Cerebellar nuclear complex (tissue), 1 donor: Measurements from ENCODE around the gene TGFBR1.

Experiments
- DNase-seq, 2 experiments: peaks; one replicate each; lab custom pipeline; 2025; lab: John Stamatoyannopoulos, UW

Gene TGFBR1

GRCh38 chr9:99107421-99107820 lies 2.5 kb downstream of the TGFBR1 start:
- DNase-seq = no peak

DNA sequence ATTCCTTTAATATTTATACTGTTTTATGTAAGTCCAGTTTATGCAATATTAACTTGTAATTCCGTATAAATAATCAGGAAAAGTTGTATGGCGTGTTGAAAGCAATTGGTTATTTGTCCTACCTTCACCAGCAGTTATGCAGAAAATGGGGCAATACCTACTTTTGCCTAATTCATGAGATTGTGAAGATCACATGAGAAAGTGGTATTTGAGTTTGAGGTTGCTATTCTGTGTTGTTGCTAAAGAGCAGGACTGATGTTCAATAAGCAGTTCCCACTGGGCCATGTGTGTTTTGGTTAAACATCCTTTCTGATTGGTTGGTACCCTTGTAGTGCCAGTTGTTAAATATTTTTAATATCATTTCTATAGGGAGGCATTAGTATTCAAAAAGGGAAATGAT lies 3.2 kb downstream of the TGFBR1 start:
- no peak for DNase-seq

- DNase-seq = peak in 1 of 2 experiments; percentile 44
Observed at GRCh38 chr9:99109522-99109921, 4.6 kb downstream of the TGFBR1 start.

DNA sequence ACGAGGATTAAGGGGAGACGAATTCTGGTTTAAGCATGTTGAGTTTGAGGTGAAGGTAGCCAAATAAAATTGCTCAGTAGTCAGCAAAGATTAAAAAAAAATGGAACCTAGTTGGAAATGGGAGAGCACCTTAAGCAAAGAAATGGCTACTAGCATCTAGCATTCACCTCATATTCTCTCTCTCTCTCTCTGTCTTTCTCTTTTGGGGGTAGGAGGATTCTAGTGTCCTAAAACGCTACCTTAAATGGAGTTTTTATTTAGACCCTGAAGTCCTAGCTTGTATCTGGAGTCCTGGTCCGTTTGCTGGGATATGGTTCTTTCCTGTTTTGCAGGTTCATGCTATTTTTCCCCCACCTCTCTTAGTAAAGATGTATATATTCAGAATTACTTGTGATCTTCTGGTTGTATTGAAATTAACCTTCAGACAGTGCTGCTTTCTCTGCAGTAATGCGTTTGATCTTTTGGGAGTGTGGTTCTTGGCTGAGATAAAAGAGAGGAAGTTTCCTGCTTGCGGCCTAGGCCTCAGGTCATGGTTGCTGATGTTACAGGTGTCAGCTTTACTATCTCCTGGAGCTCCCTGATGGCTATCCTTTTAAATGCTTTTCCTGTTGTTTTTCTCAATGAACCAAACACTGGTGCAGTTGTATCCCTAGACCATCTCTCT lies 8.0 kb downstream of the TGFBR1 start:
- DNase-seq = no peak

GRCh38 chr9:99113414-99114048 lies 8.6 kb downstream of the TGFBR1 start:
- no peak for DNase-seq

GRCh38 chr9:99114049-99114440 lies 9.1 kb downstream of the TGFBR1 start:
- DNase-seq = no peak

- no peak for DNase-seq
Observed at GRCh38 chr9:99114846-99115500, 10.1 kb downstream of the TGFBR1 start.

DNA sequence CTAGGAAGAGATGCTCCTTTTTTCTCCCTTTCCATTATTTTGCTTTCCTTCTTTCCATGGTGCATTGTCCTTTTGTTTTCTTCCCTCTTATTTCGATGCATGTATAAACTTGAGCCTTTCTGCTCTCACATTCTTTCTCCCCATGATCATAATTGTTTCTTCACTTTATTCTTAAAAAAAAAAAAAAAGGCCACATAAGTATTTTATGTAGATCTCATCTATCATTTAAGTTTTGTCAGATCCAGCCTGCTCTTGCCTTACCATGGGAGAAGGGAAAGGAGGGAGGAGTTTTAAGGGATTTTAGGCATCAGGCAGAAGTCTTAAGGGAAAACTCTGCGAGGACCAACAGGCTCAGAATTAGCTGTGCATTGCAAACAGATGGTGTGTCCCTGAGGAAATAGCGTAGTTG lies 11.1 kb downstream of the TGFBR1 start:
- DNase-seq = peak in 1 of 2 experiments; percentile 14

DNA sequence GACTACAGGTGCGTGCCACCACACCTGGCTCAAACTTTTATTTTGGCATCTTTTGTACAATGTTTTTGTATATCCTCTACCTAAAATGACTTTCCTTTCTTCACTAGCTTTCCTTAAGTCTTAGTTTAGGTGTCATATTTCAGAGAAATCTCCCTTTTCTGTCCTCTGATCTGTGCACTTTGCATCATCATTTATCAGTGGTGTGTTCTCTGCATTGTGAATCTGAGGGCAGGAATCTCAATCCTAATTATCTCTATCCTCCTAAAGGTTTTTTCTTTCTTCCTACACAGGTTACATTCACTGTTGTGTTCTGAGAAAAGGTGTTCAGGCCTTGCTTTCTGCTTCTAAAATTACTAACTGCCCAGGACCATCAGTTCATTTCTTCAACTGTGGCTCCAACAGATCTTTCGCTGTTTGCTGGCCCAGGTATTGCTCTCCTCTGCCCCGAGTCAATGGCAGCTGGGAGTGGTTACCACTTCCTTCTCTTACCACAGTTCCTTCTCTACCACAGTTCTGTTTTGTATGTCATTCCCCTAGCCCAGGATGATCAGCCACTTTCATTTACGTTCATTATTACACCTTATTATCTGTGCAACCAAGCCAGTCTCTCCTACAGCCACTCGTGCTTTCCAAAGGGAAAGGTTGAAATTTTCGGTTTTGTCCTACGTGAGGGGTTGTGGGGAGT lies 14.0 kb downstream of the TGFBR1 start:
- DNase-seq = no peak

GRCh38 chr9:99119976-99120655 lies 15.2 kb downstream of the TGFBR1 start:
- no peak for DNase-seq

DNA sequence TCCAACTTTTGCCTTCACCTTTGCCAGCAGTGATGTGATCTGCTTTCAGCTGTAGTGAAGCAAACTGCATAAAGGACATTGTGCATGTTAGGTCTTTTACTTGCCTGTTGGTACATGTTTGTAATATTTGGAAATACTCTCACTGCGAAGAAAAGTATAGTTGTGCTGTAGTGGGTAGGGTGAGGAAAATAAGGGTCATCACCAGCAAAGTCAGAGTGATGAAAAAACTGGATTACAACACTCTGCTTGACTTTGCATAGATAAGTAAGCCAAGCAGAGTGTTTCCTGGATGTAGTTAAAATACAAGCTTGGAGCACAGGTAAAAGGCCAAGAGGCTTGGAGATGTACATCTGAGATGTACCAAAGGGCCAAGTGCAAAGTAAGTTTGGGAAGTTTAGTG lies 16.7 kb downstream of the TGFBR1 start:
- DNase-seq = no peak

GRCh38 chr9:99124534-99125255 lies 19.8 kb downstream of the TGFBR1 start:
- no peak for DNase-seq

- no peak for DNase-seq
Observed at GRCh38 chr9:99125446-99125845, 20.5 kb downstream of the TGFBR1 start.

GRCh38 chr9:99126312-99126711 lies 21.4 kb downstream of the TGFBR1 start:
- no peak for DNase-seq

DNA sequence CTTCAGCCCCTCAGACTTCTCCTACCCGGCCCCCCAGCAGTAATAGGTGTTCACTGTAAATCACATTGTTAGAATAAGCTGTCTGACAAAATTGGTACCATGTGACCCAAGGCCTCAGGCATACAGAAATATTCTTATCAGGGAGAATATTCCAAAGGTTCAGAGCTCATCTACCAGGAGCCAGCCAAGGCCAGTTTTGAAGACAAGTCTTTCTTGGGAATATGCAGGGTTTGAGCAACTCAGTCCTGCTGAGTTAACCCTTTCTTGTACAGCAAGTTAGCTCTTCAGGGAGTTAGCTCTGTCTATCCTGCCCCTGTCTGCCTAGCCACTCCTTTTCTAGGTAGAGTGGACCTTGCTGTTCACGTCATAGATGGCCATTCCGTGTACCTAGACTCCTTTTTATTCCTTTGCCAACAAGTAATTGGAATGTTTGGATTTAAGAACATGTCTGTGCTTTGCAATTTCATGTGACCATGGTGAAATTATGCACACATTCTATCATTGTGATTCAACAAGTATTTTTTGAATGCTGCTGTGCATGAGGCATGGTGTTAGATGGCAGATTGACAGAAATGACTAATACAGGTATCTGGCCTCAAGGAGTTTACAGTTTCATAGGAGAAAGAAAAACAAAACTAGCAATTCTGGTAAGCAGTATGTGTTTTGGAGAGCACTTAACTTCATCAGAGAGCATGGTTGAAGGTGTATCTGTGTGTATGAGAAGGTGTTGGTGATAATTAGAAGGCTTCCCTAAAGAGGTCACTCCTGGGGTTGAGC lies 22.6 kb downstream of the TGFBR1 start:
- DNase-seq = no peak

DNA sequence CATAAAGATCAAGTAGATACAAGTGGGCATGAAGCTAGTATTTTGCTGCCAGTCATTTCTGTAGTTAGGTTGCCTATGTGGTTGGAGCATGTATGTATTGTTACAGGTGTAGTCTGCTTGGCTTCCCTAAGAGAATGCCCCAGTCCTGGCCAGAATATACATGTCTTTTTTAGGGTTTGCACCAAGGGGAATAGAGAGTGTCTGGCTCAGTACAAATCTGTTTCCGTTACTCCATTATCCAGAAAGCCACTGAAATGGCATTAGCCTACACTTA lies 23.2 kb downstream of the TGFBR1 start:
- DNase-seq = no peak

GRCh38 chr9:99129091-99129490 lies 24.2 kb downstream of the TGFBR1 start:
- DNase-seq = no peak

- no peak for DNase-seq
Observed at GRCh38 chr9:99130069-99130468, 25.2 kb downstream of the TGFBR1 start.

GRCh38 chr9:99133145-99133544 lies 28.2 kb downstream of the TGFBR1 start:
- DNase-seq = no peak

GRCh38 chr9:99134893-99135341 lies 30.0 kb downstream of the TGFBR1 start:
- peak; percentile 16 to 55 for DNase-seq

GRCh38 chr9:99135456-99135855 lies 30.5 kb downstream of the TGFBR1 start:
- DNase-seq = no peak
